HepG2 (cell line): ENCODE measurements around the gene PAK2. TPM values are rescaled to one million over a fixed set of nuclear protein-coding genes. Genes with fewer than 3 reads are reported as not detected.
"Not testable (repeated sequence)": the region's sequence is repeated elsewhere in the genome, so short reads cannot be mapped to it uniquely, and the experiment has no call there.

Source experiments
- ATF7 ChIP-seq, 2 experiments: fragments of 450-650 bp in 1 of 2; sonication (generic) in 1 of 2; formaldehyde crosslinking in 1 of 2; IDR thresholded peaks; 2 replicates each; pipeline versions ENCODE4 v1.4.0 to v1.6.1; 2016 to 2020; ENCODE audit warnings: antibody characterized with exemption in 1 of 2, mild to moderate bottlenecking in 1 of 2, missing genetic modification reagents in 1 of 2
- CHD4 ChIP-seq: fragments of 200-600 bp; sonication (generic); IDR thresholded peaks from 2 replicates; pipeline ENCODE4 v1.7.0; 2017; ENCODE audit warnings: mild to moderate bottlenecking, low read length, borderline replicate concordance
- FOXA3 ChIP-seq: IDR thresholded peaks from 2 replicates; pipeline ENCODE4 v1.6.1; 2016; ENCODE audit warnings: missing genetic modification reagents, missing compliant biosample characterization
- FOXK1 ChIP-seq: sonication (generic); formaldehyde crosslinking; IDR thresholded peaks from 2 replicates; pipeline ENCODE4 v1.4.0; 2020; ENCODE audit warnings: low read depth, missing genetic modification reagents, borderline replicate concordance
- FOXP1 ChIP-seq, 2 experiments: fragments of 450-650 bp in 1 of 2; IDR thresholded peaks; 2 replicates each; pipeline ENCODE4 v1.6.1; 2017 to 2018; ENCODE audit warnings: antibody characterized with exemption in 1 of 2
- HOXA3 ChIP-seq: sonication (generic); formaldehyde crosslinking; IDR thresholded peaks from 2 replicates; pipeline ENCODE4 v1.5.0; 2020; ENCODE audit warnings: missing genetic modification reagents
- RXRA ChIP-seq: sonication (generic); formaldehyde crosslinking; IDR thresholded peaks from 2 replicates; pipeline ENCODE4 v1.5.1; 2020; ENCODE audit warnings: missing genetic modification reagents
- SKI ChIP-seq: fragments of 450-650 bp; IDR thresholded peaks from one replicate; pipeline ENCODE4 v1.6.1; 2018; ENCODE audit warnings: mild to moderate bottlenecking; ENCODE audit not compliant: partially characterized antibody
- ZMYM2 ChIP-seq: sonication (generic); formaldehyde crosslinking; IDR thresholded peaks from 2 replicates; pipeline ENCODE4 v1.8.0; 2022; ENCODE audit warnings: mild to moderate bottlenecking, missing genetic modification reagents
- polyA plus RNA-seq, 8 experiments: library from polyadenylated mRNA; depleted of rRNA in 3 of 8; stranded (reverse) in 7 of 8; unstranded in 1 of 8; fragments of >200 nt; fragmentation: Illumina TruSeq in 4 of 8; extraction: Trizol in 4 of 8; gene quantifications; 2 replicates each; pipeline versions ENCODE4 v1.2.1 to v1.2.3, GENCODE V29; 2011 to 2016; ENCODE audit warnings: low read depth in 4 of 8, missing spikeins in 1 of 8, mixed read lengths in 1 of 8; ENCODE audit not compliant: insufficient read depth in 1 of 8
- total RNA-seq, 5 experiments: library from RNA; depleted of rRNA; stranded (reverse); fragments of >200 nt; fragmentation: Illumina TruSeq; extraction: Trizol; gene quantifications; 2 replicates each; pipeline ENCODE4 v1.2.3, GENCODE V29; 2016; ENCODE audit warnings: low read depth in 1 of 5
- TF ChIP-seq, protein P1 (sequence below): sonication (generic); formaldehyde crosslinking; IDR thresholded peaks from 2 replicates; pipeline ENCODE4 v1.4.0; 2020; ENCODE audit warnings: mild to moderate bottlenecking, missing genetic modification reagents, borderline replicate concordance
- TF ChIP-seq, protein P2 (sequence below): sonication (generic); formaldehyde crosslinking; IDR thresholded peaks from 2 replicates; pipeline ENCODE4 v1.5.1; 2020; ENCODE audit warnings: mild to moderate bottlenecking, missing genetic modification reagents, borderline replicate concordance
- TF ChIP-seq, protein P3 (sequence below): sonication (generic); formaldehyde crosslinking; conservative IDR thresholded peaks from 2 replicates; pipeline ENCODE4 v1.4.0; 2020; ENCODE audit warnings: mild to moderate bottlenecking, missing genetic modification reagents, moderate library complexity

Gene PAK2
- total and polyA plus RNA-seq, 2 of the 13 experiments (the other 11 are each of a cell fraction or from before 2014, with no cell fraction given): 23.0 to 24.7 TPM

DNA sequence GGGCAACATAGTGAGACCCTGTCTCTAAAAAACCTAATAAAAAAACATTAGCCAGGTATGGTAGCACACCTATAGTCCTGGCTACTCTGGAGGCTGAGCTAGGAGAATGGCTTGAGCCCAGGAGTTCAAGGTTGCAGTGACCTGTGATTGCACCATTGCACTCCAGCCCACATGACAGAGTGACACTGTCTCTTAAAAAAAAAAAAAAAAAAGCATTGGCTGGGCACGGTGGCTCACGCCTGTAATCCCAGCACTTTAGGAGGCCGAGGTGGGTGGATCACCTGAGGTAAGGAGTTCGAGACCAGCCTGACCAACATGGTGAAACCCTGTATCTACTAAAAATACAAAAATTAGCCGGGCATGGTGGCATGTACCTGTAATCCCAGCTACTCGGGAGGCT lies 99.7 kb downstream of the PAK2 start (continued):
- TF ChIP-seq ATF7 (IDR thresholded peaks at IDR 0.05): 0 out of 2 replicates have a peak, but pooled peaks have one; percentile 18
- TF ChIP-seq ATF7 (CRISPR knock-in tag; IDR thresholded peaks at IDR 0.05); FOXP1 (IDR thresholded peaks at IDR 0.05): not testable (repeated sequence)
- peak; percentile 97 for TF ChIP-seq RXRA (CRISPR knock-in tag)
- 0 out of 2 replicates have a peak, but pooled peaks have one; percentile 30 for TF ChIP-seq FOXA3 (CRISPR knock-in tag)
- TF ChIP-seq, protein P1, sequence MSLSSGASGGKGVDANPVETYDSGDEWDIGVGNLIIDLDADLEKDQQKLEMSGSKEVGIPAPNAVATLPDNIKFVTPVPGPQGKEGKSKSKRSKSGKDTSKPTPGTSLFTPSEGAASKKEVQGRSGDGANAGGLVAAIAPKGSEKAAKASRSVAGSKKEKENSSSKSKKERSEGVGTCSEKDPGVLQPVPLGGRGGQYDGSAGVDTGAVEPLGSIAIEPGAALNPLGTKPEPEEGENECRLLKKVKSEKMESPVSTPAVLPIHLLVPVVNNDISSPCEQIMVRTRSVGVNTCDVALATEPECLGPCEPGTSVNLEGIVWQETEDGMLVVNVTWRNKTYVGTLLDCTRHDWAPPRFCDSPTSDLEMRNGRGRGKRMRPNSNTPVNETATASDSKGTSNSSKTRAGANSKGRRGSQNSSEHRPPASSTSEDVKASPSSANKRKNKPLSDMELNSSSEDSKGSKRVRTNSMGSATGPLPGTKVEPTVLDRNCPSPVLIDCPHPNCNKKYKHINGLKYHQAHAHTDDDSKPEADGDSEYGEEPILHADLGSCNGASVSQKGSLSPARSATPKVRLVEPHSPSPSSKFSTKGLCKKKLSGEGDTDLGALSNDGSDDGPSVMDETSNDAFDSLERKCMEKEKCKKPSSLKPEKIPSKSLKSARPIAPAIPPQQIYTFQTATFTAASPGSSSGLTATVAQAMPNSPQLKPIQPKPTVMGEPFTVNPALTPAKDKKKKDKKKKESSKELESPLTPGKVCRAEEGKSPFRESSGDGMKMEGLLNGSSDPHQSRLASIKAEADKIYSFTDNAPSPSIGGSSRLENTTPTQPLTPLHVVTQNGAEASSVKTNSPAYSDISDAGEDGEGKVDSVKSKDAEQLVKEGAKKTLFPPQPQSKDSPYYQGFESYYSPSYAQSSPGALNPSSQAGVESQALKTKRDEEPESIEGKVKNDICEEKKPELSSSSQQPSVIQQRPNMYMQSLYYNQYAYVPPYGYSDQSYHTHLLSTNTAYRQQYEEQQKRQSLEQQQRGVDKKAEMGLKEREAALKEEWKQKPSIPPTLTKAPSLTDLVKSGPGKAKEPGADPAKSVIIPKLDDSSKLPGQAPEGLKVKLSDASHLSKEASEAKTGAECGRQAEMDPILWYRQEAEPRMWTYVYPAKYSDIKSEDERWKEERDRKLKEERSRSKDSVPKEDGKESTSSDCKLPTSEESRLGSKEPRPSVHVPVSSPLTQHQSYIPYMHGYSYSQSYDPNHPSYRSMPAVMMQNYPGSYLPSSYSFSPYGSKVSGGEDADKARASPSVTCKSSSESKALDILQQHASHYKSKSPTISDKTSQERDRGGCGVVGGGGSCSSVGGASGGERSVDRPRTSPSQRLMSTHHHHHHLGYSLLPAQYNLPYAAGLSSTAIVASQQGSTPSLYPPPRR: peak; percentile 36; the same call in 1 of the 2 replicates
- peak; percentile 69; the same call in 1 of the 2 replicates for TF ChIP-seq CHD4
- TF ChIP-seq SKI: peak; percentile 42
- peak; percentile 33; the same call in 1 of the 2 replicates for TF ChIP-seq FOXP1 (CRISPR knock-in tag; IDR thresholded peaks at IDR 0.05)
- TF ChIP-seq, protein P2, sequence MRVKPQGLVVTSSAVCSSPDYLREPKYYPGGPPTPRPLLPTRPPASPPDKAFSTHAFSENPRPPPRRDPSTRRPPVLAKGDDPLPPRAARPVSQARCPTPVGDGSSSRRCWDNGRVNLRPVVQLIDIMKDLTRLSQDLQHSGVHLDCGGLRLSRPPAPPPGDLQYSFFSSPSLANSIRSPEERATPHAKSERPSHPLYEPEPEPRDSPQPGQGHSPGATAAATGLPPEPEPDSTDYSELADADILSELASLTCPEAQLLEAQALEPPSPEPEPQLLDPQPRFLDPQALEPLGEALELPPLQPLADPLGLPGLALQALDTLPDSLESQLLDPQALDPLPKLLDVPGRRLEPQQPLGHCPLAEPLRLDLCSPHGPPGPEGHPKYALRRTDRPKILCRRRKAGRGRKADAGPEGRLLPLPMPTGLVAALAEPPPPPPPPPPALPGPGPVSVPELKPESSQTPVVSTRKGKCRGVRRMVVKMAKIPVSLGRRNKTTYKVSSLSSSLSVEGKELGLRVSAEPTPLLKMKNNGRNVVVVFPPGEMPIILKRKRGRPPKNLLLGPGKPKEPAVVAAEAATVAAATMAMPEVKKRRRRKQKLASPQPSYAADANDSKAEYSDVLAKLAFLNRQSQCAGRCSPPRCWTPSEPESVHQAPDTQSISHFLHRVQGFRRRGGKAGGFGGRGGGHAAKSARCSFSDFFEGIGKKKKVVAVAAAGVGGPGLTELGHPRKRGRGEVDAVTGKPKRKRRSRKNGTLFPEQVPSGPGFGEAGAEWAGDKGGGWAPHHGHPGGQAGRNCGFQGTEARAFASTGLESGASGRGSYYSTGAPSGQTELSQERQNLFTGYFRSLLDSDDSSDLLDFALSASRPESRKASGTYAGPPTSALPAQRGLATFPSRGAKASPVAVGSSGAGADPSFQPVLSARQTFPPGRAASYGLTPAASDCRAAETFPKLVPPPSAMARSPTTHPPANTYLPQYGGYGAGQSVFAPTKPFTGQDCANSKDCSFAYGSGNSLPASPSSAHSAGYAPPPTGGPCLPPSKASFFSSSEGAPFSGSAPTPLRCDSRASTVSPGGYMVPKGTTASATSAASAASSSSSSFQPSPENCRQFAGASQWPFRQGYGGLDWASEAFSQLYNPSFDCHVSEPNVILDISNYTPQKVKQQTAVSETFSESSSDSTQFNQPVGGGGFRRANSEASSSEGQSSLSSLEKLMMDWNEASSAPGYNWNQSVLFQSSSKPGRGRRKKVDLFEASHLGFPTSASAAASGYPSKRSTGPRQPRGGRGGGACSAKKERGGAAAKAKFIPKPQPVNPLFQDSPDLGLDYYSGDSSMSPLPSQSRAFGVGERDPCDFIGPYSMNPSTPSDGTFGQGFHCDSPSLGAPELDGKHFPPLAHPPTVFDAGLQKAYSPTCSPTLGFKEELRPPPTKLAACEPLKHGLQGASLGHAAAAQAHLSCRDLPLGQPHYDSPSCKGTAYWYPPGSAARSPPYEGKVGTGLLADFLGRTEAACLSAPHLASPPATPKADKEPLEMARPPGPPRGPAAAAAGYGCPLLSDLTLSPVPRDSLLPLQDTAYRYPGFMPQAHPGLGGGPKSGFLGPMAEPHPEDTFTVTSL: peak; percentile 59; the same call in 1 of the 2 replicates
- TF ChIP-seq FOXK1: 0 out of 2 replicates have a peak, but pooled peaks have one; percentile 23
- TF ChIP-seq ZMYM2 (CRISPR knock-in tag): peak; percentile 96
- TF ChIP-seq, protein P3, sequence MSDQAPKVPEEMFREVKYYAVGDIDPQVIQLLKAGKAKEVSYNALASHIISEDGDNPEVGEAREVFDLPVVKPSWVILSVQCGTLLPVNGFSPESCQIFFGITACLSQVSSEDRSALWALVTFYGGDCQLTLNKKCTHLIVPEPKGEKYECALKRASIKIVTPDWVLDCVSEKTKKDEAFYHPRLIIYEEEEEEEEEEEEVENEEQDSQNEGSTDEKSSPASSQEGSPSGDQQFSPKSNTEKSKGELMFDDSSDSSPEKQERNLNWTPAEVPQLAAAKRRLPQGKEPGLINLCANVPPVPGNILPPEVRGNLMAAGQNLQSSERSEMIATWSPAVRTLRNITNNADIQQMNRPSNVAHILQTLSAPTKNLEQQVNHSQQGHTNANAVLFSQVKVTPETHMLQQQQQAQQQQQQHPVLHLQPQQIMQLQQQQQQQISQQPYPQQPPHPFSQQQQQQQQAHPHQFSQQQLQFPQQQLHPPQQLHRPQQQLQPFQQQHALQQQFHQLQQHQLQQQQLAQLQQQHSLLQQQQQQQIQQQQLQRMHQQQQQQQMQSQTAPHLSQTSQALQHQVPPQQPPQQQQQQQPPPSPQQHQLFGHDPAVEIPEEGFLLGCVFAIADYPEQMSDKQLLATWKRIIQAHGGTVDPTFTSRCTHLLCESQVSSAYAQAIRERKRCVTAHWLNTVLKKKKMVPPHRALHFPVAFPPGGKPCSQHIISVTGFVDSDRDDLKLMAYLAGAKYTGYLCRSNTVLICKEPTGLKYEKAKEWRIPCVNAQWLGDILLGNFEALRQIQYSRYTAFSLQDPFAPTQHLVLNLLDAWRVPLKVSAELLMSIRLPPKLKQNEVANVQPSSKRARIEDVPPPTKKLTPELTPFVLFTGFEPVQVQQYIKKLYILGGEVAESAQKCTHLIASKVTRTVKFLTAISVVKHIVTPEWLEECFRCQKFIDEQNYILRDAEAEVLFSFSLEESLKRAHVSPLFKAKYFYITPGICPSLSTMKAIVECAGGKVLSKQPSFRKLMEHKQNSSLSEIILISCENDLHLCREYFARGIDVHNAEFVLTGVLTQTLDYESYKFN (CRISPR knock-in tag): peak; percentile 42; the same call in 1 of the 2 replicates
- peak; percentile 50; the same call in 1 of the 2 replicates for TF ChIP-seq HOXA3 (CRISPR knock-in tag)
